ENCODE results near the gene SOX1. TPM values are rescaled to one million over a fixed set of nuclear protein-coding genes. Genes with fewer than 3 reads are reported as not detected.

Gene SOX1
- total and polyA plus RNA-seq, 12 donors = not detected

DNA sequence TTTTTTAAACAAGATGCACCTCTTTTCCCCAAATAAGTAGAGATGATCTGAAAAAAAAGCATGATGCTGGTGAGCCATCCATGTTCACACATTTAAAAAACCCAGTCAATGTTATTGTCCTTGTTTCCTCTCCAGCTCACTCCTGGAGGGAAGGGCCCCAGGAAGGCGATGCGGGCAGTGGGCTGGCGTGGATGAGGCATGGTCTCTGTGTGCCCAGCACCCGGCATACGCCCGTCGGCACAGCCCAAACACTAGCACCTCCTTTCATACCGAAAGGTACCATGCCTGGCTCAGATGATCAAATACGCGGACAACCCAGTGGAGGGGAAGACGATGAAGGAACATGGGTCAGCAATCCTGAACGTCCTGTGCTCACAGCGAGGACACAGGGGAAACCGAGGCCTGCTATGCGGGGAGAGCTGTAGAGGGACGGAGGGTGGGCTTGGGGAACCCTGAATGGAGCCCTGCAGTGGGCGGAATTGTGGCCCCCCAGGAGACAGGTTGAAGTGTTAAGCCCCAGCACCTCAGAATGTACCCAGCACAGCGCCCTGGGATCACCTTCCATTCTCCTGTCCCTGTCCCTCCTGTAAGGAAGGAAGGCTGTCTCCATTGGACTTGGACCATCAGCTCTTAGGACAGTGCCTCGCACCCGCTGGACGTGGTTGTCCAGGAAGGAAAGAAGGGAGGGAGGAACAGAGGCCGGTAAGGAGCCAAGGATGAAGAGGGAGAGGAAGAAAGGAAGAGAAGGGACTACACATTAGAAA lies 49.4 kb downstream of the SOX1 start:
- H3K9me3 ChIP-seq = no peaks in the 10 kb centered on the region
- DNase-seq (no peak), ATAC-seq (no peak)
- H3K27ac ChIP-seq = no peak overlapping the region
- H3K36me3 ChIP-seq = no peaks in the 10 kb centered on the region
- H3K4me3 ChIP-seq = no peak overlapping the region
- intact Hi-C loops (cut with DNase I) = no loop called here
- TF ChIP-seq, protein P1, sequence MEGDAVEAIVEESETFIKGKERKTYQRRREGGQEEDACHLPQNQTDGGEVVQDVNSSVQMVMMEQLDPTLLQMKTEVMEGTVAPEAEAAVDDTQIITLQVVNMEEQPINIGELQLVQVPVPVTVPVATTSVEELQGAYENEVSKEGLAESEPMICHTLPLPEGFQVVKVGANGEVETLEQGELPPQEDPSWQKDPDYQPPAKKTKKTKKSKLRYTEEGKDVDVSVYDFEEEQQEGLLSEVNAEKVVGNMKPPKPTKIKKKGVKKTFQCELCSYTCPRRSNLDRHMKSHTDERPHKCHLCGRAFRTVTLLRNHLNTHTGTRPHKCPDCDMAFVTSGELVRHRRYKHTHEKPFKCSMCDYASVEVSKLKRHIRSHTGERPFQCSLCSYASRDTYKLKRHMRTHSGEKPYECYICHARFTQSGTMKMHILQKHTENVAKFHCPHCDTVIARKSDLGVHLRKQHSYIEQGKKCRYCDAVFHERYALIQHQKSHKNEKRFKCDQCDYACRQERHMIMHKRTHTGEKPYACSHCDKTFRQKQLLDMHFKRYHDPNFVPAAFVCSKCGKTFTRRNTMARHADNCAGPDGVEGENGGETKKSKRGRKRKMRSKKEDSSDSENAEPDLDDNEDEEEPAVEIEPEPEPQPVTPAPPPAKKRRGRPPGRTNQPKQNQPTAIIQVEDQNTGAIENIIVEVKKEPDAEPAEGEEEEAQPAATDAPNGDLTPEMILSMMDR (IDR thresholded peaks at IDR 0.05) = no peak
- WGBS, 2 donors = 81 to 82% methylated on average over 22 of the region's 22 CpGs
- H3K27me3 ChIP-seq = peaks cover 0 to 87% (median 69%) of the 10 kb centered on the region in 7 donors
- no peaks in the 10 kb centered on the region for H3K4me1 ChIP-seq

DNA sequence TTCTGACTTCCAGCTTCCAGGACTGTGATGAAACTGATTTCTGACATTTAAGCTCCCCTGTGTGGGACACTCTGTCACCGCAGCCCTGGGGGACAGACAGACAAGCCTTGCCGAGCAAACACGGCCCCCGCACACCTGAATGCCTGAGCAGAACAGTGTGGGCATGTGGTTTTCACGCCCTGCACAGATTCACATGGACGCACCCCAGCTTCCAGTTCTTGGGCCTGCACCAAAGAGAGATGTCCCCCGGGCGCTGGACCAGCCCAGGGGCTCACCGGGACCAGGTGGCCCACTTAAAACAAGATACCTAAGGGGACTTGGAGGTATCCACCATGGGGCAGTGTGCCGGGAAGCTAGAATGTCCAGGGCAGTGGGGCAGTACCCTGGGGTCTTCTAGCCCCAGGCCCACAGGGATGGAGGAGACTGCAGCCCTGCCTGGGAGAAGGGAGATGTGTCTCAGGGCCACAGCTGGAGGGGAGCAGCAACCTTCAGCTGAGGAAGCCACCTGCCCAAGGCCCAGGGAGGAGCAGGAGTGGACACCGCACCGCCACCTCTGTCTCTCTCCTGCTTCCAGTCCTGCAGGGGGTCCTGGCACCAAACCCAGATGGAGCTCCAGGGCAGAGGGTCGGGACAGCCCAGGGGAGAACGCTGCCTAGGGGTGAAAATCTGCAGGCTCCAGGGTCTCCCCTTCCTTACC lies 50.5 kb downstream of the SOX1 start:
- TF ChIP-seq, protein P1 (IDR thresholded peaks at IDR 0.05) = no peak
- DNase-seq (no peak), ATAC-seq (no peak)
- intact Hi-C loops (cut with DNase I) = no loop called here
- Histone ChIP-seq H3K36me3 (no peaks in the 10 kb centered on the region), H3K27me3 (peaks cover 0 to 80% (median 59%) of the 10 kb centered on the region in 7 donors), H3K27ac (no peak overlapping the region), H3K9me3 (no peaks in the 10 kb centered on the region), H3K4me1 (no peaks in the 10 kb centered on the region), H3K4me3 (no peak overlapping the region)
- WGBS, 2 donors = 82 to 83% methylated on average over 14 of the region's 14 CpGs

DNA sequence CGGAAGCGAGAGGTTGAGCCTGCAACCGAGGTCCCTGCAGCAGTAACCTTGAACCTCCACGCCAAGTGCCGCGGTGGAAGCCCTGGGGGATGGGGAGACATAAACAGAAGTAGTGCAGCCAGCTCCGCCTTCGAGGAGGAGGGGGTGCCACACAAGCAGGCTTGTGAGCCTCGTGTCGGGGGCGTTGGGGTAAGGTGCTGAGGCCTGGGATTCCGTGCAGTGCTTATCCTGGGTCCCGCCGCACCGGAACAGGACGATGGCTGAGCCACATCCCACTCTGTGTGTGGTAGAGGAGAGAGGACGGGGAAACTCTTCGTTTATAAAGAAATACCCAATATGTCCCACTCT lies 51.0 kb downstream of the SOX1 start:
- 69 to 70% methylated on average over 18 of the region's 18 CpGs for WGBS, 2 donors
- ATAC-seq = no peak
- H3K27me3 ChIP-seq = peaks cover 0 to 77% (median 55%) of the 10 kb centered on the region in 7 donors
- H3K36me3 ChIP-seq = no peaks in the 10 kb centered on the region
- no peak overlapping the region for H3K4me3 ChIP-seq
- H3K27ac ChIP-seq = no peak overlapping the region
- TF ChIP-seq, protein P1 (IDR thresholded peaks at IDR 0.05) = no peak
- DNase-seq = no peak
- intact Hi-C loops (cut with DNase I) = no loop called here
- H3K9me3 ChIP-seq = no peaks in the 10 kb centered on the region
- no peaks in the 10 kb centered on the region for H3K4me1 ChIP-seq

DNA sequence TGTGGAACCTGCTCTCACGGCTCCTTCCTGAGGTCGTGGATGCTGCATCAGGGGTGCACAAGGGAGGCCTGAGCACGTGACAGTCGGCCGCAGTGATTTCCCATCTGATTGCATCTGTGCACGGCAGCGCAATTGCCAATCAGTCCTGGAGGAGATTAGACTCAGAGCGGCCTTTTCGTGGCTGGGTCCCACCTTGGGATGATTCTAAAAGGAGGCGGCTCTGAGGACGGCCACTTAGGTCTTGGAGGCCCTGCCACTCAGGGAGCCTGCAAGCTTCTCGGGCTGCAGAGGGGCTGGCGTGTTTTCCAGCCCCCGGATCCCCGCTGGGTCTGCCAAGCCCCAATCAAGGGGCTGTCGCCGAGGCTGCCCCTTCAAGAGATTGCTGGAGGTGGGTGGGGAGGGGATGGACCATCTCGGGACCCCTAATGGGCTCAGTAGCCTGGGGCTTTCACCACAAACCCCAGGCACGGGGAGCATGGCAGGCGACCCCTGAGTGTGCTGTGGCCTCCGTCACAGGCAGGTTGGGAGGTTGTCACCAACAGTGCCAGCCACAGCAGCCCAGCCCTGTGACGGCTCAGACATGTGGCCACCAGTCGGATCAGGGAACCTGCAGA lies 51.6 kb downstream of the SOX1 start:
- Histone ChIP-seq H3K27ac (no peak overlapping the region), H3K4me1 (no peaks in the 10 kb centered on the region), H3K27me3 (peaks cover 0 to 73% (median 49%) of the 10 kb centered on the region in 7 donors), H3K36me3 (no peaks in the 10 kb centered on the region), H3K4me3 (no peak overlapping the region), H3K9me3 (no peaks in the 10 kb centered on the region)
- intact Hi-C loops (cut with DNase I) = no loop called here
- ATAC-seq (no peak), DNase-seq (no peak)
- 60% methylated on average over 23 of the region's 23 CpGs for WGBS, 2 donors
- TF ChIP-seq, protein P1 (IDR thresholded peaks at IDR 0.05) = no peak
